Left ventricle myocardium inferior (tissue), 1 donor: ENCODE data around the gene ATG3. TPM values are rescaled to one million over a fixed set of nuclear protein-coding genes. Genes with fewer than 3 reads are reported as not detected.

Source experiments
- DNase-seq: peaks from one replicate; pipeline ENCODE4 v3.0.0-alpha.2; 2020
- H3K27ac ChIP-seq: fragments of 200-600 bp; replicated peaks from 2 replicates; pipeline ENCODE4 v1.8.0; 2021
- H3K27me3 ChIP-seq: fragments of 200-600 bp; 2 replicates; pipeline ENCODE4 v1.8.0; 2021; ENCODE audit warnings: low read depth
- H3K36me3 ChIP-seq: fragments of 200-600 bp; 2 replicates; pipeline ENCODE4 v1.8.0; 2021
- H3K4me1 ChIP-seq: fragments of 200-600 bp; 2 replicates; pipeline ENCODE4 v1.8.0; 2021
- H3K4me3 ChIP-seq: fragments of 200-600 bp; 2 replicates; pipeline ENCODE4 v1.8.0; 2021; ENCODE audit warnings: mild to moderate bottlenecking, moderate library complexity
- H3K9me3 ChIP-seq: fragments of 200-600 bp; replicated peaks from 2 replicates; pipeline ENCODE4 v1.8.0; 2021
- intact Hi-C: fragments of 100-400 bp; cut with micrococcal nuclease; formaldehyde crosslinking; loops from one replicate; pipeline ENCODE4 v1.11.0; 2022
- total RNA-seq: library from RNA; stranded (reverse); fragmentation: NEBNext Ultra II Directional; extraction: Animal tissue kit (Norgen Biotek cat#: 25700); gene quantifications from one replicate; pipeline ENCODE4 v1.2.1, GENCODE V29; 2021
- TF ChIP-seq, protein P1 (sequence below): fragments of 200-600 bp; IDR thresholded peaks from 2 replicates; pipeline ENCODE4 v1.8.0; 2021; ENCODE audit warnings: antibody characterized with exemption, mild to moderate bottlenecking, borderline replicate concordance
- donor health status: DM: no; HTN: yes; CAD: no; lungs with severe emphysema.

ATG3 gene
- total RNA-seq, 1 donor from 2014 or later = 42.7 TPM

GRCh38 chr3:112505907-112506306 is 55.9 kb downstream of the ATG3 start:
- Histone ChIP-seq H3K4me1 (peaks cover 12% of the 10 kb centered on the region), H3K4me3 (no peak overlapping the region), H3K9me3 (no peaks in the 10 kb centered on the region), H3K36me3 (no peaks in the 10 kb centered on the region), H3K27me3 (no peaks in the 10 kb centered on the region), H3K27ac (no peak overlapping the region)
- intact Hi-C loops = no loop called here
- TF ChIP-seq, protein P1, sequence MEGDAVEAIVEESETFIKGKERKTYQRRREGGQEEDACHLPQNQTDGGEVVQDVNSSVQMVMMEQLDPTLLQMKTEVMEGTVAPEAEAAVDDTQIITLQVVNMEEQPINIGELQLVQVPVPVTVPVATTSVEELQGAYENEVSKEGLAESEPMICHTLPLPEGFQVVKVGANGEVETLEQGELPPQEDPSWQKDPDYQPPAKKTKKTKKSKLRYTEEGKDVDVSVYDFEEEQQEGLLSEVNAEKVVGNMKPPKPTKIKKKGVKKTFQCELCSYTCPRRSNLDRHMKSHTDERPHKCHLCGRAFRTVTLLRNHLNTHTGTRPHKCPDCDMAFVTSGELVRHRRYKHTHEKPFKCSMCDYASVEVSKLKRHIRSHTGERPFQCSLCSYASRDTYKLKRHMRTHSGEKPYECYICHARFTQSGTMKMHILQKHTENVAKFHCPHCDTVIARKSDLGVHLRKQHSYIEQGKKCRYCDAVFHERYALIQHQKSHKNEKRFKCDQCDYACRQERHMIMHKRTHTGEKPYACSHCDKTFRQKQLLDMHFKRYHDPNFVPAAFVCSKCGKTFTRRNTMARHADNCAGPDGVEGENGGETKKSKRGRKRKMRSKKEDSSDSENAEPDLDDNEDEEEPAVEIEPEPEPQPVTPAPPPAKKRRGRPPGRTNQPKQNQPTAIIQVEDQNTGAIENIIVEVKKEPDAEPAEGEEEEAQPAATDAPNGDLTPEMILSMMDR = no peak
- DNase-seq = no peak

DNA sequence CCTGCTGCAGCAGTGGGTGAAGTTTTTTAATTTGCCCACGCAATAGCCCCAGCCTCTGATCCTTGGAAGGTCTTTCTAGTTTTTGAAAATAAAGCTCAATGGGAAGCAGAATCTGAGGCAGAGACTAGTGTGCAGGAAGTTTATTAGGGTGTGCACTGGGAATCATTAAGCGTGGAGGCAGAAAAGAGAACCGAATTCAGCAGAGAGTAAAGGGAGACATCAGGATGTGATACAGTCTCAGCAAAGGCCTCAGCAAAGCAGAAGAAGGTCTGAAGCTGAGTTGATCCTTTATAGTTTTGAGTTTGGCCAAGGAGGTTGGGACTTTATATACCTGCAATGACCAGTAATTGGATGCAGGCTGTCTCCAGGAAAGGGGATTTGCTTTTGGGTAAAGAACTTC is 57.6 kb downstream of the ATG3 start:
- Histone ChIP-seq H3K36me3 (no peaks in the 10 kb centered on the region), H3K4me1 (peaks cover 10% of the 10 kb centered on the region), H3K4me3 (no peak overlapping the region), H3K27me3 (no peaks in the 10 kb centered on the region), H3K27ac (no peak overlapping the region), H3K9me3 (no peaks in the 10 kb centered on the region)
- intact Hi-C loops = no loop called here
- no peak for DNase-seq
- TF ChIP-seq, protein P1 = no peak

DNA sequence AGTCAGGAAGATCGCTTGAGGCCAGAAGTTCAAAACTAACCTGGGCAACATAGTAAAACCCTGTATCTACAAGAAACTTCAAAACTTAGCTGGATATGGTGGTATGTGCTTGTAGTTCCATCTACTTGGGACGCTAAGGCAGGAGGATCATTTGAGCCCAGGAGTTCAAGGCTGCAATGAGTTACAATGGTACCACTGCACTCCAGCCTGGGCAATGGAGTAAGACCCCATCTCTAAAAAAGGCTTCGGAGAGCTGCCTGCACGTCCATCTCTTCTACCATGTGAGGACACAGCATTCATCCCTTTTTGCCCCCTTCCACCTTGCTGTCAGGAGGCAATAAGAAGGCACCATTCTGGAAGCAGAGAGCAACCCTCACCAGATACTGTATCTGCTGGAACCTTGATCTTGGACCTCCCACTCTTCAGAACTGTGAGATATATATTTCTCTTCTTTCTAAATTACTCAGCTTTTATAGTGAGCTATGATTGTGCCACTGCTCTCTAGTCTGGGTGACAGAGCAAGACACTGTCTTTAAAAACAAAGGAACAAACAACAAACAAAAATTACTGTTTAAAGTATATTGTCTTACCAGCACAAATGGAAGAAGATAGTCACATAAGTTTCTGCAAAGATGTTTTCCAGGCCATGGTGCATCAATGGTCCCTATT is 58.3 kb downstream of the ATG3 start:
- DNase-seq = no peak
- peaks cover 3% of the 10 kb centered on the region for H3K4me1 ChIP-seq
- H3K27me3 ChIP-seq = no peaks in the 10 kb centered on the region
- TF ChIP-seq, protein P1 = no peak
- intact Hi-C loops = no loop called here
- no peak overlapping the region for H3K27ac ChIP-seq
- no peak overlapping the region for H3K4me3 ChIP-seq
- no peaks in the 10 kb centered on the region for H3K9me3 ChIP-seq
- H3K36me3 ChIP-seq = no peaks in the 10 kb centered on the region

- H3K27me3 ChIP-seq = no peaks in the 10 kb centered on the region
- no peaks in the 10 kb centered on the region for H3K9me3 ChIP-seq
- intact Hi-C loops = no loop called here
- H3K36me3 ChIP-seq = no peaks in the 10 kb centered on the region
- TF ChIP-seq, protein P1 = no peak
- no peak overlapping the region for H3K4me3 ChIP-seq
- DNase-seq = no peak
- H3K27ac ChIP-seq = no peak overlapping the region
- no peaks in the 10 kb centered on the region for H3K4me1 ChIP-seq
Measured at GRCh38 chr3:112500621-112501020, 61.1 kb downstream of the ATG3 start.

GRCh38 chr3:112498914-112499711 is 62.6 kb downstream of the ATG3 start, which contains the start of gene BTLA:
TSS of gene BTLA (minus strand) at chr3:112499472. CDS start at chr3:112499358, 114 bp downstream.
- H3K27me3 ChIP-seq = no peaks in the 10 kb centered on the region

More at GRCh38 chr3:112498914-112499711, 62.6 kb downstream of the ATG3 start, which contains the start of gene BTLA:
- Histone ChIP-seq H3K9me3 (peaks cover 4% of the 10 kb centered on the region), H3K4me1 (no peaks in the 10 kb centered on the region), H3K27ac (no peak within 1 kb of the TSS), H3K4me3 (no peak within 1 kb of the TSS), H3K36me3 (no peaks in the 10 kb centered on the region)
- DNase-seq = no peak
- intact Hi-C loops = no loop called here
- TF ChIP-seq, protein P1 = no peak
